Liver (tissue), 2 donors: ENCODE results near the gene SUPT4H1.

ENCODE experiments used
- CTCF ChIP-seq: fragments of 150-350 bp; IDR thresholded peaks from 2 replicates; pipeline ENCODE4 v1.5.1; 2017; ENCODE audit warnings: improper control_type of control experiment, low read depth, low read length; ENCODE audit not compliant: missing input control
- YY1 ChIP-seq: IDR thresholded peaks from 2 replicates; pipeline ENCODE4 v1.6.1; 2016; ENCODE audit warnings: antibody characterized with exemption, mild to moderate bottlenecking
- ZBTB33 ChIP-seq: IDR thresholded peaks from 2 replicates; pipeline ENCODE4 v1.6.1; 2016; ENCODE audit warnings: antibody characterized with exemption
- donor health status: healthy.

DNA sequence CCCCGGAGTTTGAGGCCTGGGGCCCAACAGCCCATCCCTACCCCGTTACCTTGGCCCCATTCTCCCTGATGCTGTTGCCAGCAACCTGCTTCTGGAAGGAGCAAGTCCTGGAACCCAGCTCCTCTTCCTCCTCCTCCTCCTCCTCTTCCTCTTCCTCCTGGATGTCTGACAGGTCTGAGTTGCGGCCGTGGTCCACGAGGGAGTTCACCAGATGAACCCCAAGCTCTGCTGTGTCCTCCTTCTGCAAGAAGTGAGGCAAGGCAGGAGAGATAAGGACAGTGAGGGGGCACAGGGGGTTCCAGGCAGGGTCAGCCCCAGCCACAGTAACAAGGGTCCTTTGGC is 42.1 kb downstream of the SUPT4H1 start:
- no peak for TF ChIP-seq CTCF
- TF ChIP-seq YY1, result no peak
- TF ChIP-seq ZBTB33, result no peak
